ENCODE measurements around the gene KRT75. TPM values are rescaled to one million over a fixed set of nuclear protein-coding genes. Genes with fewer than 3 reads are reported as not detected.

KRT75 gene
- total RNA-seq, 1 experiment from 2014 or later, result not detected

- H3K27me3 ChIP-seq (ENCODE audit: insufficient read depth, low read length), result no peaks in the 10 kb centered on the region
- H3K9me3 ChIP-seq (ENCODE audit: control insufficient read depth in 1 of 2, insufficient read depth in 1 of 2, low read depth in 1 of 2, low read length in 2 of 2), result no peaks in the 10 kb centered on the region
- no peaks in the 10 kb centered on the region for H3K4me1 ChIP-seq (ENCODE audit: control insufficient read depth in 1 of 2, insufficient read depth in 2 of 2, low read length in 2 of 2)
- DNase-seq (ENCODE audit: low read depth, low spot score) (no peak), ATAC-seq (no peak)
- intact Hi-C loops (cut with micrococcal nuclease), result no loop called here
- no peak overlapping the region for H3K27ac ChIP-seq (ENCODE audit: low read depth, low read length)
- ChIA-PET CTCF (interaction anchor here (1.0 to 2.9 kb wide), 6 partner anchors 8 to 496 kb away, joined by 4 to 16 read pairs (median 8); no protein-coding TSS in a partner anchor), POLR2A (no interaction called here), RAD21 (ENCODE audit: low non-redundant PET in 1 of 2, low total read pairs in 2 of 2, uncharacterized antibody in 2 of 2, unreplicated experiment in 2 of 2) (no interaction called here)
- no peaks in the 10 kb centered on the region for H3K36me3 ChIP-seq (ENCODE audit: control insufficient read depth in 1 of 2, insufficient read depth in 2 of 2, low read length in 2 of 2)
- no peak overlapping the region for H3K4me3 ChIP-seq (replicated peaks in 1 of 2; ENCODE audit: low read depth in 1 of 2, low read length in 2 of 2)
- no peaks in the 10 kb centered on the region for H3K79me2 ChIP-seq (ENCODE audit: insufficient read depth, low read length)
- TF ChIP-seq CBX3 (IDR thresholded peaks at IDR 0.05; ENCODE audit: low read depth) (no peak), ATF3 (IDR thresholded peaks at IDR 0.05) (no peak), SRF (IDR thresholded peaks at IDR 0.05; ENCODE audit: low read depth) (no peak), EZH2phosphoT487 (IDR thresholded peaks at IDR 0.05; ENCODE audit: borderline replicate concordance) (no peak), POLR2A (IDR thresholded peaks at IDR 0.05; ENCODE audit: borderline replicate concordance, extremely low read depth, insufficient read depth, insufficient read length) (no peak), EGR1 (IDR thresholded peaks at IDR 0.05; ENCODE audit: low read depth) (no peak), ELF1 (IDR thresholded peaks at IDR 0.05; ENCODE audit: borderline replicate concordance, low read depth) (no peak), SIN3A (IDR thresholded peaks at IDR 0.05; ENCODE audit: low read depth) (no peak), JUND (IDR thresholded peaks at IDR 0.05) (no peak), FOSL1 (IDR thresholded peaks at IDR 0.05; ENCODE audit: low read depth) (no peak), ZBTB33 (IDR thresholded peaks at IDR 0.05; ENCODE audit: extremely low read depth, insufficient replicate concordance, low read length) (no peak)
- TF ChIP-seq, protein P1, sequence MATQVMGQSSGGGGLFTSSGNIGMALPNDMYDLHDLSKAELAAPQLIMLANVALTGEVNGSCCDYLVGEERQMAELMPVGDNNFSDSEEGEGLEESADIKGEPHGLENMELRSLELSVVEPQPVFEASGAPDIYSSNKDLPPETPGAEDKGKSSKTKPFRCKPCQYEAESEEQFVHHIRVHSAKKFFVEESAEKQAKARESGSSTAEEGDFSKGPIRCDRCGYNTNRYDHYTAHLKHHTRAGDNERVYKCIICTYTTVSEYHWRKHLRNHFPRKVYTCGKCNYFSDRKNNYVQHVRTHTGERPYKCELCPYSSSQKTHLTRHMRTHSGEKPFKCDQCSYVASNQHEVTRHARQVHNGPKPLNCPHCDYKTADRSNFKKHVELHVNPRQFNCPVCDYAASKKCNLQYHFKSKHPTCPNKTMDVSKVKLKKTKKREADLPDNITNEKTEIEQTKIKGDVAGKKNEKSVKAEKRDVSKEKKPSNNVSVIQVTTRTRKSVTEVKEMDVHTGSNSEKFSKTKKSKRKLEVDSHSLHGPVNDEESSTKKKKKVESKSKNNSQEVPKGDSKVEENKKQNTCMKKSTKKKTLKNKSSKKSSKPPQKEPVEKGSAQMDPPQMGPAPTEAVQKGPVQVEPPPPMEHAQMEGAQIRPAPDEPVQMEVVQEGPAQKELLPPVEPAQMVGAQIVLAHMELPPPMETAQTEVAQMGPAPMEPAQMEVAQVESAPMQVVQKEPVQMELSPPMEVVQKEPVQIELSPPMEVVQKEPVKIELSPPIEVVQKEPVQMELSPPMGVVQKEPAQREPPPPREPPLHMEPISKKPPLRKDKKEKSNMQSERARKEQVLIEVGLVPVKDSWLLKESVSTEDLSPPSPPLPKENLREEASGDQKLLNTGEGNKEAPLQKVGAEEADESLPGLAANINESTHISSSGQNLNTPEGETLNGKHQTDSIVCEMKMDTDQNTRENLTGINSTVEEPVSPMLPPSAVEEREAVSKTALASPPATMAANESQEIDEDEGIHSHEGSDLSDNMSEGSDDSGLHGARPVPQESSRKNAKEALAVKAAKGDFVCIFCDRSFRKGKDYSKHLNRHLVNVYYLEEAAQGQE (IDR thresholded peaks at IDR 0.05; ENCODE audit: low read depth), result no peak
- TF ChIP-seq, protein P2, sequence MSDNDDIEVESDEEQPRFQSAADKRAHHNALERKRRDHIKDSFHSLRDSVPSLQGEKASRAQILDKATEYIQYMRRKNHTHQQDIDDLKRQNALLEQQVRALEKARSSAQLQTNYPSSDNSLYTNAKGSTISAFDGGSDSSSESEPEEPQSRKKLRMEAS (IDR thresholded peaks at IDR 0.05), result no peak
- no peak overlapping the region for H3K9ac ChIP-seq (ENCODE audit: low read length)
- no peak overlapping the region for H3K4me2 ChIP-seq (ENCODE audit: low read length)
- BruUV-seq (replicated peaks), result no TSS peak
- no peaks in the 10 kb centered on the region for H3K9me2 ChIP-seq (ENCODE audit: insufficient read depth)
- no peak overlapping the region for H2AFZ ChIP-seq (ENCODE audit: low read depth, low read length, poor library complexity, severe bottlenecking)
- H4K20me1 ChIP-seq (ENCODE audit: insufficient read depth), result no peaks in the 10 kb centered on the region
Measured at GRCh38 chr12:52381206-52381605, 53.0 kb downstream of the KRT75 start.
